GM12892 (cell line): ENCODE results near the gene SBF1.

Experiments
- POLR2A ChIP-seq: IDR thresholded peaks from 2 replicates; pipeline ENCODE4 v1.6.1; 2011; ENCODE audit warnings: low read depth, low read length, control low read depth
- TAF1 ChIP-seq: IDR thresholded peaks from 2 replicates; pipeline ENCODE4 v1.6.1; 2011; ENCODE audit warnings: low read depth, mild to moderate bottlenecking, control low read depth, low read length, borderline replicate concordance

GRCh38 chr22:50436841-50437341 lies 37.9 kb downstream of the SBF1 start:
- no peak for TF ChIP-seq POLR2A
- TF ChIP-seq TAF1: no peak
